Endothelial cell (in vitro differentiated cells): ENCODE results near the gene CLECL1. TPM values are rescaled to one million over a fixed set of nuclear protein-coding genes. Genes with fewer than 3 reads are reported as not detected.

ENCODE experiments used
- DNase-seq: peaks from one replicate; pipeline ENCODE4 v3.0.0; 2021; ENCODE audit warnings: low spot score
- H3K27ac Mint-ChIP-seq: one replicate; pipeline ENCODE4 v1.8.0; 2021; ENCODE audit warnings: mixed read lengths, inconsistent platforms; ENCODE audit not compliant: unreplicated experiment
- H3K27me3 Mint-ChIP-seq: one replicate; pipeline ENCODE4 v1.8.0; 2021; ENCODE audit warnings: mild to moderate bottlenecking, moderate library complexity, mixed read lengths, inconsistent platforms; ENCODE audit not compliant: unreplicated experiment
- H3K36me3 Mint-ChIP-seq: one replicate; pipeline ENCODE4 v1.8.0; 2021; ENCODE audit warnings: mild to moderate bottlenecking, low read depth, mixed read lengths, inconsistent platforms; ENCODE audit not compliant: unreplicated experiment
- H3K4me1 Mint-ChIP-seq: one replicate; pipeline ENCODE4 v1.8.0; 2021; ENCODE audit warnings: mild to moderate bottlenecking, mixed read lengths, inconsistent platforms; ENCODE audit not compliant: unreplicated experiment
- H3K4me3 Mint-ChIP-seq: one replicate; pipeline ENCODE4 v1.8.0; 2021; ENCODE audit warnings: mild to moderate bottlenecking, mixed read lengths, inconsistent platforms; ENCODE audit not compliant: unreplicated experiment
- H3K9me3 Mint-ChIP-seq: one replicate; pipeline ENCODE4 v1.8.0; 2021; ENCODE audit warnings: mixed read lengths, inconsistent platforms; ENCODE audit not compliant: unreplicated experiment
- total RNA-seq: library from RNA; stranded (reverse); fragmentation: NEBNext Ultra II Directional; extraction: Animal tissue kit (Norgen Biotek cat#: 25700); gene quantifications from one replicate; pipeline ENCODE4 v1.2.1, GENCODE V29; 2021; ENCODE audit not compliant: unreplicated experiment
- TF ChIP-seq, protein P1 (sequence below): fragments of 200-600 bp; sonication (generic); IDR thresholded peaks from one replicate; pipeline ENCODE4 v1.5.0; 2021; ENCODE audit warnings: antibody characterized with exemption; ENCODE audit not compliant: unreplicated experiment

Gene CLECL1
- total RNA-seq, 1 donor from 2014 or later: not detected

DNA sequence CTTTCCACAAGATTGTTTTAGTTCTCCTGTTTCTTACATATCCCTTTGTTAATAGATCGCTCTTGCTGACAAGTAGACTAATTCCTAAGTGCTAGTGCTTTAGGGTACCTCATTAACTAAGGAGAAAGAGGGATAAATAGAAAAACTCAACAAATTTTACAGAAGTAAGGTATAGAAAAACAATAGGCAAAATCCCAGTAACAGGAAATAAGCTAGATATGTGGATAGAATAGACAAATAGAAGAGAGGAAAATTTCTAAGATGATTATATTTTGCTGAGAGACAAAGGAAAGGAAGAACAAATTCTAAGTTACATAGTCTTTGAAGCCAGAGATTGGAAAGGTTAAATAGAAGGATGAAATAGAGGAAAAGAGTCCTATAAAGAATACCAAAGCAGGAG is 26.8 kb upstream of the CLECL1 start:
- no peaks in the 10 kb centered on the region for H3K36me3 Mint-ChIP-seq
- H3K9me3 Mint-ChIP-seq: no peaks in the 10 kb centered on the region
- no peaks in the 10 kb centered on the region for H3K27me3 Mint-ChIP-seq
- H3K27ac Mint-ChIP-seq: peak overlapping the region; percentile 26
- H3K4me1 Mint-ChIP-seq: peaks cover 18% of the 10 kb centered on the region
- TF ChIP-seq, protein P1, sequence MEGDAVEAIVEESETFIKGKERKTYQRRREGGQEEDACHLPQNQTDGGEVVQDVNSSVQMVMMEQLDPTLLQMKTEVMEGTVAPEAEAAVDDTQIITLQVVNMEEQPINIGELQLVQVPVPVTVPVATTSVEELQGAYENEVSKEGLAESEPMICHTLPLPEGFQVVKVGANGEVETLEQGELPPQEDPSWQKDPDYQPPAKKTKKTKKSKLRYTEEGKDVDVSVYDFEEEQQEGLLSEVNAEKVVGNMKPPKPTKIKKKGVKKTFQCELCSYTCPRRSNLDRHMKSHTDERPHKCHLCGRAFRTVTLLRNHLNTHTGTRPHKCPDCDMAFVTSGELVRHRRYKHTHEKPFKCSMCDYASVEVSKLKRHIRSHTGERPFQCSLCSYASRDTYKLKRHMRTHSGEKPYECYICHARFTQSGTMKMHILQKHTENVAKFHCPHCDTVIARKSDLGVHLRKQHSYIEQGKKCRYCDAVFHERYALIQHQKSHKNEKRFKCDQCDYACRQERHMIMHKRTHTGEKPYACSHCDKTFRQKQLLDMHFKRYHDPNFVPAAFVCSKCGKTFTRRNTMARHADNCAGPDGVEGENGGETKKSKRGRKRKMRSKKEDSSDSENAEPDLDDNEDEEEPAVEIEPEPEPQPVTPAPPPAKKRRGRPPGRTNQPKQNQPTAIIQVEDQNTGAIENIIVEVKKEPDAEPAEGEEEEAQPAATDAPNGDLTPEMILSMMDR: no peak
- no peak for DNase-seq
- H3K4me3 Mint-ChIP-seq: no peak overlapping the region

DNA sequence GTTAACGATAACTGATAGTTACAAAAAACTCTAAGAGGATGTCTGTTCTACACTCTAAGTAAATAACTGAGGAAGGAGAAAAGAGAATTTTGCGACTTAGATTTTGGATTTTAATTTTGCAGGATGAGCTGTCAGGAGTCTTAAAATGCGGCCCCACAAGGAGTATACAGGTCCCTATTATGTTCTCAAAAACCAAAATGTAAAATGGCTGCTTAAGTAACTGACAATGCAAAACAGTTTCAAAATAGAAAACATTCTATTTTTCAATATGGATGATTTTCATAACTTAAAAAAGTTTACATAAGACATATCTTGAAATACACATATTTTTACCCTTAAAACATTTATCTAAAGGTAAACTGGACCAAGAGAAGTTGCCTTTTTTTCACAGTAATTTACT is 25.2 kb upstream of the CLECL1 start:
- no peak overlapping the region for H3K27ac Mint-ChIP-seq
- no peaks in the 10 kb centered on the region for H3K27me3 Mint-ChIP-seq
- no peaks in the 10 kb centered on the region for H3K36me3 Mint-ChIP-seq
- no peaks in the 10 kb centered on the region for H3K9me3 Mint-ChIP-seq
- no peak for DNase-seq
- H3K4me3 Mint-ChIP-seq: no peak overlapping the region
- TF ChIP-seq, protein P1: no peak
- H3K4me1 Mint-ChIP-seq: peaks cover 13% of the 10 kb centered on the region

DNA sequence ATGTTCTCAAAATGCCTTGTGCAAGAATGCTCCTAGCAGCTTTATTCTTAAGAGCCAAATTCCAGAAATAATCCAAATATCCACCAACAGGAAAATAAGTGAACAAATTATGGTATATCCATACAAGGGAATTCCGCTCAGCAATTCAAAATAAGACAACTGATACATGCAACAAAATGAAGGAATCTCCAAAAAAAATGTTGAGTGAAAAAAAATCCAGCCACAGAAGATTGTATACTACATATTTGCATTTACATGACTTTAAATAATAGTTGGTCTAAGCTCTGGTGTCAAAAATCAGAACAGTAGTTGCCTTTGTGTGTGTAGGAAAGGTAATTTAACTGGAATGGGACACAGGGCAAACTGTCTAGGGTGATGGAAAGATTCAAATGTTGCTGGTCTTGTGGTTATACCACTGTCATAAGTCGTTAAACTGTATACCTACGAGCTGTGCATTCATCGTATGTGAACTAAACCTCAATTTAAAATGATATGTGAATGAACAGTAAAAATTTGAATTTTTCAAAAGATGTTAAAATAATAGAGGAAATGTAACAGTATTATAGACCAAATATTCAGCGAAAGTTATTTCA is 24.6 kb upstream of the CLECL1 start:
- Mint-ChIP-seq H3K27ac (no peak overlapping the region), H3K9me3 (no peaks in the 10 kb centered on the region), H3K27me3 (no peaks in the 10 kb centered on the region), H3K36me3 (no peaks in the 10 kb centered on the region), H3K4me3 (no peak overlapping the region), H3K4me1 (peaks cover 13% of the 10 kb centered on the region)
- no peak for DNase-seq
- TF ChIP-seq, protein P1: no peak

DNA sequence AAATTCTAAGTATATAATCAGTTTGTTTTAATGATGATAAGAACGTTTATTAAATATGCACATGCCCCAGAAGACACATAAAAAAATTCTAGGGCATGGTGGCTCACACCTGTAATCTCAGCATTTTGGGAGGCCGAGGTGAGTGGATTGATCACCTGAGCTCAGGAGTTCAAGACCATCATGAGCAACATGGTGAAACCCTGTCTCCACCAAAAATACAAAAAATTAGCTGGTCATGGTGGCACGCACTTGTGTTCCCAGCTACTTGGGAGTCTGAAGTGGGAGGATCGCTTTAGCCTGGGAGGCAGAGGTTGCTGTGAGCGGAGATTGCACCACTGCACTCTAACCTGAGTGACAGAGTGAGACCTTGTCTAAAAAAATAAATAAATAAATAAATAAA is 23.8 kb upstream of the CLECL1 start:
- no peak overlapping the region for H3K4me3 Mint-ChIP-seq
- TF ChIP-seq, protein P1: no peak
- H3K36me3 Mint-ChIP-seq: no peaks in the 10 kb centered on the region
- H3K27me3 Mint-ChIP-seq: no peaks in the 10 kb centered on the region
- DNase-seq: no peak
- no peak overlapping the region for H3K27ac Mint-ChIP-seq
- no peaks in the 10 kb centered on the region for H3K9me3 Mint-ChIP-seq
- H3K4me1 Mint-ChIP-seq: peaks cover 13% of the 10 kb centered on the region

DNA sequence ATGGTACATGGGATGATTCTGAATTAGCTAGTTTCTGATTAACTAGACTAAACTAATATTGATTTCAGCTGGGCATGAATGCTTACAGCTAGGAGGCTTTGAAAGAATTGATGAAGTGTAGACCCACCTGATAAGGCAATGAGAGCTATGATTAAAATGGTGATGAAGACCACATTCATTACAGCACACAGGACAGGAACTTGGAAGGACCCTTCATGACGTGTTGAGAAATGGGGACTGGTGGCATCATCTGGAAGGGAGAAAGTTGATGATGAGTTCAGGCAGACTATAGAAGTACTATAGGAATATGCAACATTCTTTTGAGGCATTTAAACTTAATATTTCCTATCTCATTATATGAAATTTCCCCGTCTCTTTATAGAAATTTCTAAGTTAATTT is 23.3 kb upstream of the CLECL1 start:
- TF ChIP-seq, protein P1: no peak

More for the DNA sequence above, 23.3 kb upstream of the CLECL1 start:
- no peaks in the 10 kb centered on the region for H3K27me3 Mint-ChIP-seq
- no peak overlapping the region for H3K4me3 Mint-ChIP-seq
- no peak for DNase-seq
- H3K9me3 Mint-ChIP-seq: no peaks in the 10 kb centered on the region
- no peak overlapping the region for H3K27ac Mint-ChIP-seq
- no peaks in the 10 kb centered on the region for H3K36me3 Mint-ChIP-seq
- H3K4me1 Mint-ChIP-seq: peaks cover 8% of the 10 kb centered on the region
